Neural cell (in vitro differentiated cells): Measurements from ENCODE around the gene COL3A1. TPM values are rescaled to one million over a fixed set of nuclear protein-coding genes. Genes with fewer than 3 reads are reported as not detected.

Experiments used
- H2AFZ ChIP-seq: fragments of 200-600, 300-800 bp; sonication (generic), shearing (Covaris generic); 2 replicates; pipeline ENCODE4 v1.6.0; 2014; ENCODE audit warnings: low read depth, mild to moderate bottlenecking, antibody characterized with exemption, low read length, moderate library complexity
- H3F3A ChIP-seq: fragments of 200-600 bp; shearing (Covaris generic); 2 replicates; pipeline ENCODE4 v1.6.1; 2016; ENCODE audit warnings: mild to moderate bottlenecking, moderate library complexity, mixed read lengths, antibody characterized with exemption, low read length; ENCODE audit not compliant: insufficient read depth, poor library complexity, severe bottlenecking
- H3K27ac ChIP-seq: fragments of 200-600, 300-800 bp; sonication (generic), shearing (Covaris generic); 2 replicates; pipeline ENCODE4 v1.5.1; 2014; ENCODE audit warnings: mild to moderate bottlenecking, low read length, moderate library complexity
- H3K27me3 ChIP-seq: fragments of 300-800, 200-600 bp; sonication (generic), shearing (Covaris generic); 2 replicates; pipeline ENCODE4 v1.6.0; 2014; ENCODE audit warnings: mild to moderate bottlenecking, low read depth, low read length, moderate library complexity; ENCODE audit not compliant: insufficient read depth
- H3K36me3 ChIP-seq: fragments of 300-800, 200-600 bp; sonication (generic), shearing (Covaris generic); 2 replicates; pipeline ENCODE4 v1.5.1; 2014; ENCODE audit warnings: mild to moderate bottlenecking, antibody characterized with exemption, low read length, moderate library complexity; ENCODE audit not compliant: insufficient read depth
- H3K4me2 ChIP-seq: fragments of 300-800, 200-600 bp; sonication (generic), shearing (Covaris generic); 2 replicates; pipeline ENCODE4 v1.6.0; 2014; ENCODE audit warnings: mild to moderate bottlenecking, low read length
- H3K4me3 ChIP-seq: fragments of 300-800, 200-600 bp; sonication (generic), shearing (Covaris generic); 2 replicates; pipeline ENCODE4 v1.5.1; 2014; ENCODE audit warnings: mild to moderate bottlenecking, low read length, moderate library complexity
- H3K79me2 ChIP-seq: fragments of 200-600 bp; shearing (Covaris generic); replicated peaks from 2 replicates; pipeline ENCODE4 v1.6.0; 2014; ENCODE audit warnings: mild to moderate bottlenecking, low read length, moderate library complexity; ENCODE audit not compliant: insufficient read depth
- H3K9ac ChIP-seq: fragments of 300-800, 200-600 bp; sonication (generic), shearing (Covaris generic); 2 replicates; pipeline ENCODE4 v1.6.1; 2016; ENCODE audit warnings: mild to moderate bottlenecking, low read length, mixed read lengths
- H3K9me2 ChIP-seq: fragments of 200-600 bp; shearing (Covaris generic); 2 replicates; pipeline ENCODE4 v1.6.1; 2016; ENCODE audit warnings: mild to moderate bottlenecking, low read length, mixed read lengths; ENCODE audit not compliant: insufficient read depth
- H3K9me3 ChIP-seq: fragments of 200-600, 300-800 bp; sonication (generic), shearing (Covaris generic); 2 replicates; pipeline ENCODE4 v1.6.1; 2016; ENCODE audit warnings: mild to moderate bottlenecking, mixed run types, low read length, moderate library complexity, mixed read lengths
- H4K20me1 ChIP-seq: fragments of 200-600 bp; shearing (Covaris generic); 2 replicates; pipeline ENCODE4 v1.6.1; 2016; ENCODE audit warnings: mild to moderate bottlenecking, mixed run types; ENCODE audit not compliant: insufficient read depth
- EP300 ChIP-seq: fragments of 450-650 bp; conservative IDR thresholded peaks from 2 replicates; pipeline ENCODE4 v1.6.1; 2014; ENCODE audit warnings: antibody characterized with exemption, mild to moderate bottlenecking, moderate library complexity; ENCODE audit not compliant: poor library complexity, severe bottlenecking
- EZH2 ChIP-seq: fragments of 200-600, 300-800 bp; shearing (Covaris generic), sonication (generic); IDR thresholded peaks from 2 replicates; pipeline ENCODE4 v1.6.1; 2014; ENCODE audit warnings: antibody characterized with exemption, low read length, borderline replicate concordance, mild to moderate bottlenecking; ENCODE audit not compliant: insufficient read depth, poor library complexity, severe bottlenecking
- MXI1 ChIP-seq: fragments of 450-650 bp; conservative IDR thresholded peaks from 2 replicates; pipeline ENCODE4 v1.6.1; 2014; ENCODE audit warnings: antibody characterized with exemption, mild to moderate bottlenecking; ENCODE audit not compliant: poor library complexity, severe bottlenecking
- POLR2AphosphoS5 ChIP-seq: IDR thresholded peaks from 2 replicates; pipeline ENCODE4 v1.6.1; 2012
- RAD21 ChIP-seq: fragments of 450-650 bp; conservative IDR thresholded peaks from 2 replicates; pipeline ENCODE4 v1.6.1; 2014; ENCODE audit warnings: antibody characterized with exemption, mild to moderate bottlenecking, moderate library complexity
- SMC3 ChIP-seq: fragments of 450-650 bp; conservative IDR thresholded peaks from 2 replicates; pipeline ENCODE4 v1.6.1; 2014; ENCODE audit warnings: antibody characterized with exemption, mild to moderate bottlenecking, moderate library complexity; ENCODE audit not compliant: poor library complexity
- TAF1 ChIP-seq: IDR thresholded peaks from 2 replicates; pipeline ENCODE4 v1.6.1; 2012; ENCODE audit warnings: low read depth
- polyA plus RNA-seq: library from polyadenylated mRNA; depleted of rRNA; stranded (reverse); fragments of >200 nt; gene quantifications from 2 replicates; pipeline ENCODE4 v1.2.3, GENCODE V29; 2014
- TF ChIP-seq, protein P1 (sequence below): IDR thresholded peaks from 2 replicates; pipeline ENCODE4 v1.6.1; 2012; ENCODE audit warnings: borderline replicate concordance
- TF ChIP-seq, protein P2 (sequence below): fragments of 450-650 bp; IDR thresholded peaks from 2 replicates; pipeline ENCODE4 v1.5.1; 2014; ENCODE audit warnings: antibody characterized with exemption, mild to moderate bottlenecking, moderate library complexity; ENCODE audit not compliant: poor library complexity, severe bottlenecking

Gene COL3A1
- polyA plus RNA-seq, 1 donor from 2014 or later, result 1.3 TPM

DNA sequence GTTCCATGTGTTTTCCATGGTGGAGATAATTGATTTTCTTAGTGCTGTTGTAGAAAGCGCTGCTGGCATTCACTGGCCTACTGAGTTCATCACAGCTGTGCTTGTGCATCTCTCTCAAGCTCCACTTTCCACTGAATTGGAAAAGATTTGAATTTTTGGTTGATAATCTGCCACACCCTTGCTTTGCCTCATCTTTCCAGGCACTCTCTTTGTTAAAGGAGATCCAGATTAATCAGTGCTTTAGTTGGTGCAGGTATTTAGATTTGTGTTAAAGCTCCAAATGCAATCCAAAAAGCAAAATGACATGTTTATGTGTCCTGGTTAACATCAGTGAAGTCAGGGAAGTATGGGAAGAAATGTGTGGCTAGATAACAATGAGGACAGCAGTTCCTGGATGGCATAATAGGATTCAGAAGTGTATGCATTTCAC is 2.7 kb upstream of the COL3A1 start:
- TF ChIP-seq POLR2AphosphoS5, result no peak
- no peak for TF ChIP-seq EZH2
- no peak for TF ChIP-seq SMC3
- TF ChIP-seq RAD21, result no peak
- TF ChIP-seq EP300, result no peak
- Histone ChIP-seq H3K4me3 (no peak overlapping the region), H3K36me3 (no peaks in the 10 kb centered on the region), H3K4me2 (no peak overlapping the region), H3F3A (no peaks in the 10 kb centered on the region), H3K9me2 (no peaks in the 10 kb centered on the region), H3K9ac (no peak overlapping the region), H3K27ac (no peak overlapping the region), H3K9me3 (no peaks in the 10 kb centered on the region), H4K20me1 (no peaks in the 10 kb centered on the region), H2AFZ (no peak overlapping the region), H3K79me2 (no peaks in the 10 kb centered on the region), H3K27me3 (no peaks in the 10 kb centered on the region)

DNA sequence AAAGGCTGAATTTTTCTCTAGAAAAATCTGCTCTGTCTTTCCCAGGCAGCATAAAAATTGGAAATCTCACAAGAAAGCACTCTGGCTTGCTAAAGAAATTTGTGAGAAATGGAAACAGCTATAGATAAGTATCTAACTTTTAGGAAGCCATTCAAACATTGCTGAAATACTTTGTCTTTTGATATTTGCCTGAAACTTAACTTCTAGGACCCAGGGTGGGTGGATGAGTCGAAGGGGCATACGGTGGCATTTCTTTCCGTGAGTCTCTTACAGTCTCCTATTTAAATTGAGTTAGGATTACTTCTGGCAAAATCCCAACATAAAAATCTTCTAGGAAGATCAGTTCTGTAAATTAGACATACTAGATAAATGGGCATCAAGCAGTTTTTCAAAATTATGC is 532 bp upstream of the COL3A1 start:
- Histone ChIP-seq H3K9me2 (no peaks in the 10 kb centered on the region), H3K36me3 (no peaks in the 10 kb centered on the region), H3K9ac (no peak overlapping the region), H3F3A (no peaks in the 10 kb centered on the region), H3K79me2 (no peaks in the 10 kb centered on the region), H3K4me2 (no peak overlapping the region), H3K27me3 (no peaks in the 10 kb centered on the region), H3K9me3 (no peaks in the 10 kb centered on the region), H3K4me3 (no peak overlapping the region), H2AFZ (no peak overlapping the region), H3K27ac (no peak overlapping the region), H4K20me1 (no peaks in the 10 kb centered on the region)
- no peak for TF ChIP-seq EP300
- no peak for TF ChIP-seq POLR2AphosphoS5
- TF ChIP-seq, protein P1, sequence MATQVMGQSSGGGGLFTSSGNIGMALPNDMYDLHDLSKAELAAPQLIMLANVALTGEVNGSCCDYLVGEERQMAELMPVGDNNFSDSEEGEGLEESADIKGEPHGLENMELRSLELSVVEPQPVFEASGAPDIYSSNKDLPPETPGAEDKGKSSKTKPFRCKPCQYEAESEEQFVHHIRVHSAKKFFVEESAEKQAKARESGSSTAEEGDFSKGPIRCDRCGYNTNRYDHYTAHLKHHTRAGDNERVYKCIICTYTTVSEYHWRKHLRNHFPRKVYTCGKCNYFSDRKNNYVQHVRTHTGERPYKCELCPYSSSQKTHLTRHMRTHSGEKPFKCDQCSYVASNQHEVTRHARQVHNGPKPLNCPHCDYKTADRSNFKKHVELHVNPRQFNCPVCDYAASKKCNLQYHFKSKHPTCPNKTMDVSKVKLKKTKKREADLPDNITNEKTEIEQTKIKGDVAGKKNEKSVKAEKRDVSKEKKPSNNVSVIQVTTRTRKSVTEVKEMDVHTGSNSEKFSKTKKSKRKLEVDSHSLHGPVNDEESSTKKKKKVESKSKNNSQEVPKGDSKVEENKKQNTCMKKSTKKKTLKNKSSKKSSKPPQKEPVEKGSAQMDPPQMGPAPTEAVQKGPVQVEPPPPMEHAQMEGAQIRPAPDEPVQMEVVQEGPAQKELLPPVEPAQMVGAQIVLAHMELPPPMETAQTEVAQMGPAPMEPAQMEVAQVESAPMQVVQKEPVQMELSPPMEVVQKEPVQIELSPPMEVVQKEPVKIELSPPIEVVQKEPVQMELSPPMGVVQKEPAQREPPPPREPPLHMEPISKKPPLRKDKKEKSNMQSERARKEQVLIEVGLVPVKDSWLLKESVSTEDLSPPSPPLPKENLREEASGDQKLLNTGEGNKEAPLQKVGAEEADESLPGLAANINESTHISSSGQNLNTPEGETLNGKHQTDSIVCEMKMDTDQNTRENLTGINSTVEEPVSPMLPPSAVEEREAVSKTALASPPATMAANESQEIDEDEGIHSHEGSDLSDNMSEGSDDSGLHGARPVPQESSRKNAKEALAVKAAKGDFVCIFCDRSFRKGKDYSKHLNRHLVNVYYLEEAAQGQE, result no peak
- TF ChIP-seq RAD21, result no peak
- TF ChIP-seq EZH2, result no peak
- TF ChIP-seq SMC3, result no peak
- no peak for TF ChIP-seq MXI1
- TF ChIP-seq, protein P2, sequence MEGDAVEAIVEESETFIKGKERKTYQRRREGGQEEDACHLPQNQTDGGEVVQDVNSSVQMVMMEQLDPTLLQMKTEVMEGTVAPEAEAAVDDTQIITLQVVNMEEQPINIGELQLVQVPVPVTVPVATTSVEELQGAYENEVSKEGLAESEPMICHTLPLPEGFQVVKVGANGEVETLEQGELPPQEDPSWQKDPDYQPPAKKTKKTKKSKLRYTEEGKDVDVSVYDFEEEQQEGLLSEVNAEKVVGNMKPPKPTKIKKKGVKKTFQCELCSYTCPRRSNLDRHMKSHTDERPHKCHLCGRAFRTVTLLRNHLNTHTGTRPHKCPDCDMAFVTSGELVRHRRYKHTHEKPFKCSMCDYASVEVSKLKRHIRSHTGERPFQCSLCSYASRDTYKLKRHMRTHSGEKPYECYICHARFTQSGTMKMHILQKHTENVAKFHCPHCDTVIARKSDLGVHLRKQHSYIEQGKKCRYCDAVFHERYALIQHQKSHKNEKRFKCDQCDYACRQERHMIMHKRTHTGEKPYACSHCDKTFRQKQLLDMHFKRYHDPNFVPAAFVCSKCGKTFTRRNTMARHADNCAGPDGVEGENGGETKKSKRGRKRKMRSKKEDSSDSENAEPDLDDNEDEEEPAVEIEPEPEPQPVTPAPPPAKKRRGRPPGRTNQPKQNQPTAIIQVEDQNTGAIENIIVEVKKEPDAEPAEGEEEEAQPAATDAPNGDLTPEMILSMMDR, result no peak
- no peak for TF ChIP-seq TAF1
